ENCODE measurements around the gene PRDM15. TPM values are rescaled to one million over a fixed set of nuclear protein-coding genes. Genes with fewer than 3 reads are reported as not detected.

Gene PRDM15
- total RNA-seq, 4 donors from 2014 or later = 6.4 to 88.4 (median 21.1) TPM

- intact Hi-C loops (cut with DNase I; ENCODE audit: low total_unique reads) = no loop called here
- H3K27ac ChIP-seq = no peak overlapping the region
- WGBS, 2 donors (ENCODE audit: low coverage in 1 of 2) = 71 to 91% methylated on average over 8 to 12 of the region's 12 CpGs
Observed at GRCh38 chr21:41901099-41901498, 22.0 kb upstream of the PRDM15 start.

GRCh38 chr21:41900401-41900800 is 21.3 kb upstream of the PRDM15 start:
- peaks cover 0 to 6% (median 0%) of the 10 kb centered on the region in 4 donors for H3K36me3 ChIP-seq
- peaks cover 0 to 7% (median 0%) of the 10 kb centered on the region in 4 donors for H3K4me1 ChIP-seq
- WGBS, 2 donors (ENCODE audit: low coverage in 1 of 2) = 83 to 90% methylated on average over 2 to 6 of the region's 6 CpGs
- H3K9me3 ChIP-seq = no peaks in the 10 kb centered on the region
- intact Hi-C loops (cut with DNase I; ENCODE audit: low total_unique reads) = no loop called here
- H3K27ac ChIP-seq = no peak overlapping the region
- DNase-seq = no peak
- H3K4me3 ChIP-seq = no peak overlapping the region
- TF ChIP-seq CTCF (IDR thresholded peaks at IDR 0.05) = no peak
- no peak for TF ChIP-seq POLR2AphosphoS5 (IDR thresholded peaks at IDR 0.05)
- TF ChIP-seq POLR2A (IDR thresholded peaks at IDR 0.05) = no peak
- TF ChIP-seq EP300 (IDR thresholded peaks at IDR 0.05; ENCODE audit: low read depth) = no peak
- in situ Hi-C loops (cut with MboI; ENCODE audit: low pct_ligation_motif_present in 1 of 4, low pct_unique_long_range_greater_than_20kb in 1 of 4, low sequenced_read_pairs in 3 of 4) = loop anchor here in 1 of 4 donors (25.0 kb wide), 1 partner anchor 88 kb away; no protein-coding TSS in a partner anchor
- H3K27me3 ChIP-seq = no peaks in the 10 kb centered on the region

More at GRCh38 chr21:41901099-41901498, 22.0 kb upstream of the PRDM15 start:
- TF ChIP-seq POLR2A (IDR thresholded peaks at IDR 0.05) (no peak), CTCF (IDR thresholded peaks at IDR 0.05) (no peak), POLR2AphosphoS5 (IDR thresholded peaks at IDR 0.05) (no peak), EP300 (IDR thresholded peaks at IDR 0.05; ENCODE audit: low read depth) (no peak)
- peaks cover 0 to 6% (median 0%) of the 10 kb centered on the region in 4 donors for H3K36me3 ChIP-seq
- peaks cover 0 to 2% (median 0%) of the 10 kb centered on the region in 4 donors for H3K4me1 ChIP-seq
- no peaks in the 10 kb centered on the region for H3K9me3 ChIP-seq
- no peak overlapping the region for H3K4me3 ChIP-seq
- no peaks in the 10 kb centered on the region for H3K27me3 ChIP-seq
- in situ Hi-C loops (cut with MboI; ENCODE audit: low pct_ligation_motif_present in 1 of 4, low pct_unique_long_range_greater_than_20kb in 1 of 4, low sequenced_read_pairs in 3 of 4) = loop anchor here in 1 of 4 donors (25.0 kb wide), 1 partner anchor 89 kb away; no protein-coding TSS in a partner anchor
- no peak for DNase-seq

GRCh38 chr21:41899426-41900202 is 20.5 kb upstream of the PRDM15 start:
- H3K27me3 ChIP-seq = no peaks in the 10 kb centered on the region
- no peak for DNase-seq
- H3K4me1 ChIP-seq = peaks cover 0 to 7% (median 0%) of the 10 kb centered on the region in 4 donors
- H3K27ac ChIP-seq = no peak overlapping the region
- no peaks in the 10 kb centered on the region for H3K9me3 ChIP-seq
- in situ Hi-C loops (cut with MboI; ENCODE audit: low pct_ligation_motif_present in 1 of 4, low pct_unique_long_range_greater_than_20kb in 1 of 4, low sequenced_read_pairs in 3 of 4) = loop anchor here in 1 of 4 donors (25.0 kb wide), 1 partner anchor 87 kb away; no protein-coding TSS in a partner anchor
- H3K36me3 ChIP-seq = peaks cover 0 to 6% (median 0%) of the 10 kb centered on the region in 4 donors
- TF ChIP-seq CTCF (IDR thresholded peaks at IDR 0.05) (no peak), POLR2AphosphoS5 (IDR thresholded peaks at IDR 0.05) (no peak), POLR2A (IDR thresholded peaks at IDR 0.05) (no peak), EP300 (IDR thresholded peaks at IDR 0.05; ENCODE audit: low read depth) (no peak)
- WGBS, 2 donors (ENCODE audit: low coverage in 1 of 2) = 76 to 89% methylated on average over 12 to 25 of the region's 25 CpGs
- no peak overlapping the region for H3K4me3 ChIP-seq
- intact Hi-C loops (cut with DNase I; ENCODE audit: low total_unique reads) = no loop called here

DNA sequence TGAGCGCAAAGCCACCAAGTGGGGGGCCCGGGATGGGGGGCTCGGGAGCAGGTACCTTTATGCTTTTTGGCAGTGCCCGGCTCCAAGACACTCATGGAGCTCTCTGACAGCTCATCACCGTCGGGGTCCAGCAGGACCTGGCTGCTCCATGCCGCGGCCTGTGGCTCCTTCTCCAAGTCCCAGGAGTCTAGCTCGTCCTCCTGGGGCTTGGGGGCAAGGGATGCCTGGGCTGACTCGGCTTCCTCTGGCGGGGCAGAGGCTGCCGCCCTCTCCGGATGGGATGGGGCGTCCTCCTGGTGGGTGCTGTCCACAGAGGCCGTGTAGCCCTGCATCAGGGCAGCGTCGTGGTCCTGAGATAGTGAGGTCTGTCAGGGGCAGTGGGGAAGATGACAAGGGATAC is 19.9 kb upstream of the PRDM15 start:
- WGBS, 2 donors (ENCODE audit: low coverage in 1 of 2) = 93% methylated on average over 15 of the region's 17 CpGs; no CpG with 5 or more reads in 1 of the 2 donors
- intact Hi-C loops (cut with DNase I; ENCODE audit: low total_unique reads) = no loop called here
- no peaks in the 10 kb centered on the region for H3K9me3 ChIP-seq
- no peak overlapping the region for H3K4me3 ChIP-seq
- no peaks in the 10 kb centered on the region for H3K27me3 ChIP-seq
- DNase-seq = no peak
- peaks cover 0 to 7% (median 0%) of the 10 kb centered on the region in 4 donors for H3K4me1 ChIP-seq
- H3K36me3 ChIP-seq = peaks cover 0 to 6% (median 0%) of the 10 kb centered on the region in 4 donors
- no peak for TF ChIP-seq POLR2A (IDR thresholded peaks at IDR 0.05)
- TF ChIP-seq EP300 (IDR thresholded peaks at IDR 0.05; ENCODE audit: low read depth) = no peak
- no peak for TF ChIP-seq CTCF (IDR thresholded peaks at IDR 0.05)
- no peak for TF ChIP-seq POLR2AphosphoS5 (IDR thresholded peaks at IDR 0.05)
- no peak overlapping the region for H3K27ac ChIP-seq
- in situ Hi-C loops (cut with MboI; ENCODE audit: low pct_ligation_motif_present in 1 of 4, low pct_unique_long_range_greater_than_20kb in 1 of 4, low sequenced_read_pairs in 3 of 4) = no loop called here

Measured in transverse colon (tissue), 4 donors.